Lung (tissue), 12 donors: ENCODE results near the gene EPAS1. TPM values are rescaled to one million over a fixed set of nuclear protein-coding genes. Genes with fewer than 3 reads are reported as not detected.

Experiments used
- ATAC-seq: fragments of 200-7000 bp; cut with Tn5 transposase; one replicate; pipeline ENCODE4 v1.9.1; 2020; ENCODE audit warnings: moderate number of reproducible peaks; ENCODE audit not compliant: insufficient read depth, low FRiP score
- DNase-seq, 3 donors: peaks; one replicate each; pipeline ENCODE4 v3.0.0-alpha.2; 2013 to 2017
- H3K27ac ChIP-seq, 2 donors: one replicate each; pipeline ENCODE4 v1.5.1; 2013; ENCODE audit warnings: mild to moderate bottlenecking in 2 of 2, moderate library complexity in 2 of 2, control low read depth in 1 of 2, inconsistent platforms in 1 of 2, low read depth in 1 of 2, low read length in 1 of 2
- H3K27me3 ChIP-seq, 3 donors: one replicate each; pipeline ENCODE4 v1.5.1; 2013; ENCODE audit warnings: low read length in 2 of 3; ENCODE audit not compliant: control insufficient read depth in 3 of 3, insufficient read depth in 3 of 3
- H3K36me3 ChIP-seq, 4 donors: one replicate each; pipeline ENCODE4 v1.5.1; 2013; ENCODE audit warnings: low read length in 4 of 4, mild to moderate bottlenecking in 1 of 4, moderate library complexity in 1 of 4; ENCODE audit not compliant: control insufficient read depth in 4 of 4, insufficient read depth in 4 of 4
- H3K4me1 ChIP-seq, 5 donors: one replicate each; pipeline ENCODE4 v1.5.1; 2013; ENCODE audit warnings: low read length in 5 of 5, mild to moderate bottlenecking in 2 of 5, moderate library complexity in 1 of 5; ENCODE audit not compliant: control insufficient read depth in 5 of 5, insufficient read depth in 5 of 5
- H3K4me3 ChIP-seq: one replicate; pipeline ENCODE4 v1.5.1; 2013; ENCODE audit warnings: mild to moderate bottlenecking, control low read depth, moderate library complexity
- H3K9ac ChIP-seq, 2 donors: one replicate each; pipeline ENCODE4 v1.5.1; 2013; ENCODE audit warnings: low read length in 2 of 2, control low read depth in 1 of 2; ENCODE audit not compliant: insufficient read depth in 1 of 2
- H3K9me3 ChIP-seq, 4 donors: one replicate each; pipeline ENCODE4 v1.5.1; 2013; ENCODE audit warnings: low read length in 3 of 4, mild to moderate bottlenecking in 1 of 4, moderate library complexity in 1 of 4; ENCODE audit not compliant: control insufficient read depth in 4 of 4, insufficient read depth in 3 of 4
- CTCF ChIP-seq: IDR thresholded peaks from 2 replicates; pipeline ENCODE4 v1.5.1; 2012; ENCODE audit warnings: mild to moderate bottlenecking; ENCODE audit errors: control extremely low read depth, extremely low read depth
- WGBS, 2 donors: extraction: QIAGEN DNeasy Blood & Tissue Kit; methylation state at CpG; one replicate each; pipeline ENCODE4 v1.1.7; 2013; 5-methylcytosine and 5-hydroxymethylcytosine counted together
- polyA plus RNA-seq, 2 donors: library from polyadenylated mRNA; stranded (reverse); fragments of 200-250 nt; gene quantifications; one replicate each; pipeline ENCODE4 v1.2.1, GENCODE V29; 2013
- total RNA-seq, 2 donors: library from RNA; depleted of rRNA in 1 of 2; stranded (reverse); fragments of >200 nt in 1 of 2; gene quantifications; one replicate each; pipeline ENCODE4 v1.2.1, GENCODE V29; 2014 to 2021
- donor health status: control.
- donor health status: control.
- donor health status: Bipolar disorder and iron deficiency.
- donor health status: healthy.
- donor health status: DM: yes; HTN: yes; CAD: no.

Gene EPAS1
- total and polyA plus RNA-seq, 4 donors: 233 to 1,051 (median 381) TPM

GRCh38 chr2:46311651-46312223 lies 14.5 kb downstream of the EPAS1 start:
- Histone ChIP-seq H3K27ac (peak overlapping the region; percentile 56 to 72), H3K4me1 (peaks cover 24 to 75% (median 38%) of the 10 kb centered on the region in 5 donors), H3K9me3 (no peaks in the 10 kb centered on the region), H3K4me3 (no peak overlapping the region), H3K9ac (no peak overlapping the region), H3K27me3 (no peaks in the 10 kb centered on the region), H3K36me3 (no peaks in the 10 kb centered on the region)
- ATAC-seq (no peak), DNase-seq (no peak)
- WGBS, 2 donors: 48 to 71% methylated on average over 6 of the region's 6 CpGs
- no peak for TF ChIP-seq CTCF

GRCh38 chr2:46313063-46313462 lies 15.9 kb downstream of the EPAS1 start:
- 71 to 77% methylated on average over 3 of the region's 3 CpGs for WGBS, 2 donors
- peak overlapping the region; percentile 24 to 71 for H3K27ac ChIP-seq
- no peak overlapping the region for H3K4me3 ChIP-seq
- peaks cover 11 to 73% (median 25%) of the 10 kb centered on the region in 5 donors for H3K4me1 ChIP-seq
- no peak for TF ChIP-seq CTCF
- no peak for ATAC-seq
- H3K36me3 ChIP-seq: no peaks in the 10 kb centered on the region
- no peak for DNase-seq
- H3K27me3 ChIP-seq: no peaks in the 10 kb centered on the region
- no peak overlapping the region for H3K9ac ChIP-seq
- H3K9me3 ChIP-seq: no peaks in the 10 kb centered on the region

GRCh38 chr2:46314065-46314835 lies 17.0 kb downstream of the EPAS1 start:
- Histone ChIP-seq H3K9ac (no peak overlapping the region), H3K27me3 (no peaks in the 10 kb centered on the region), H3K4me3 (no peak overlapping the region), H3K36me3 (no peaks in the 10 kb centered on the region), H3K4me1 (peaks cover 7 to 67% (median 19%) of the 10 kb centered on the region in 5 donors), H3K9me3 (no peaks in the 10 kb centered on the region), H3K27ac (peak overlapping the region; percentile 88 to 93)
- ATAC-seq (no peak), DNase-seq (no peak)
- TF ChIP-seq CTCF: no peak
- WGBS, 2 donors: 61 to 75% methylated on average over 11 of the region's 11 CpGs
